ENCODE measurements around the gene CLIC1. TPM values are rescaled to one million over a fixed set of nuclear protein-coding genes. Genes with fewer than 3 reads are reported as not detected.

Gene CLIC1
- total and polyA plus RNA-seq, 2 experiments from 2014 or later = 269 to 296 TPM

DNA sequence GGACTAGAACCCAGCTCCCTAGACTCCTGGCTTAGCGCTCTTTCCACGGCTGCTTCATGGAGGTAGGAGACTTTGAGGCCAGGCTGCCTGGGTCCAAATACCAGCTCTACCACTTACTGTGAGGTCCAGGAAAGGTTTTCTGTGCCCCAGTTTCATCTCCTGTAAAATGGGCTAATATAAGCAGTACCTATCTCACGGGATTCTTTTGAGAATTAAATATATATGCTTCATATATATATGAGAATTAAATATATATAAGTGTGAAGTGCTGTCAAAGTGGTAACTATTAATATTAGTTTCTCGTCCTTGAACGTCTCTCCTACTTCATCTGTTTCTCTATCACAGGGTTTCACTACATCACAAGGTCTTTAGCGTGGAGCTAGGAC lies 45.3 kb downstream of the CLIC1 start:
- ATAC-seq (no peak), DNase-seq (ENCODE audit: low spot score) (no peak)
- no peak overlapping the region for H3K27ac Mint-ChIP-seq
- H3K27me3 Mint-ChIP-seq (ENCODE audit: insufficient read depth, low read depth, poor library complexity) = peaks cover 3% of the 10 kb centered on the region
- no peaks in the 10 kb centered on the region for H3K79me2 ChIP-seq (replicated peaks; ENCODE audit: insufficient read depth)
- H3K9me2 ChIP-seq (ENCODE audit: insufficient read depth) = no peaks in the 10 kb centered on the region
- no peaks in the 10 kb centered on the region; the same call in 2 of the 3 replicates for H3K4me1 Mint-ChIP-seq
- no peak overlapping the region for H3K4me3 ChIP-seq
- TF ChIP-seq POLR2AphosphoS5 (IDR thresholded peaks at IDR 0.05; ENCODE audit: low read depth) (no peak), EZH2phosphoT487 (IDR thresholded peaks at IDR 0.05; ENCODE audit: unreplicated experiment) (no peak), JUNB (IDR thresholded peaks at IDR 0.05; ENCODE audit: unreplicated experiment) (no peak), STAT1 (IDR thresholded peaks at IDR 0.05; ENCODE audit: unreplicated experiment) (no peak), ZNF331 (CRISPR knock-in tag; IDR thresholded peaks at IDR 0.05; ENCODE audit: low read depth) (no peak), EZH2 (IDR thresholded peaks at IDR 0.05; ENCODE audit: low read depth, unreplicated experiment) (no peak), NANOG (IDR thresholded peaks at IDR 0.05; ENCODE audit: borderline replicate concordance) (no peak), CREB1 (CRISPR knock-in tag; IDR thresholded peaks at IDR 0.05; ENCODE audit: low read depth) (no peak), ZNF114 (CRISPR knock-in tag; IDR thresholded peaks at IDR 0.05) (no peak)
- TF ChIP-seq, protein P1, sequence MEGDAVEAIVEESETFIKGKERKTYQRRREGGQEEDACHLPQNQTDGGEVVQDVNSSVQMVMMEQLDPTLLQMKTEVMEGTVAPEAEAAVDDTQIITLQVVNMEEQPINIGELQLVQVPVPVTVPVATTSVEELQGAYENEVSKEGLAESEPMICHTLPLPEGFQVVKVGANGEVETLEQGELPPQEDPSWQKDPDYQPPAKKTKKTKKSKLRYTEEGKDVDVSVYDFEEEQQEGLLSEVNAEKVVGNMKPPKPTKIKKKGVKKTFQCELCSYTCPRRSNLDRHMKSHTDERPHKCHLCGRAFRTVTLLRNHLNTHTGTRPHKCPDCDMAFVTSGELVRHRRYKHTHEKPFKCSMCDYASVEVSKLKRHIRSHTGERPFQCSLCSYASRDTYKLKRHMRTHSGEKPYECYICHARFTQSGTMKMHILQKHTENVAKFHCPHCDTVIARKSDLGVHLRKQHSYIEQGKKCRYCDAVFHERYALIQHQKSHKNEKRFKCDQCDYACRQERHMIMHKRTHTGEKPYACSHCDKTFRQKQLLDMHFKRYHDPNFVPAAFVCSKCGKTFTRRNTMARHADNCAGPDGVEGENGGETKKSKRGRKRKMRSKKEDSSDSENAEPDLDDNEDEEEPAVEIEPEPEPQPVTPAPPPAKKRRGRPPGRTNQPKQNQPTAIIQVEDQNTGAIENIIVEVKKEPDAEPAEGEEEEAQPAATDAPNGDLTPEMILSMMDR (conservative IDR thresholded peaks at IDR 0.05; ENCODE audit: low read depth in 2 of 2) = no peak
- TF ChIP-seq, protein P2, sequence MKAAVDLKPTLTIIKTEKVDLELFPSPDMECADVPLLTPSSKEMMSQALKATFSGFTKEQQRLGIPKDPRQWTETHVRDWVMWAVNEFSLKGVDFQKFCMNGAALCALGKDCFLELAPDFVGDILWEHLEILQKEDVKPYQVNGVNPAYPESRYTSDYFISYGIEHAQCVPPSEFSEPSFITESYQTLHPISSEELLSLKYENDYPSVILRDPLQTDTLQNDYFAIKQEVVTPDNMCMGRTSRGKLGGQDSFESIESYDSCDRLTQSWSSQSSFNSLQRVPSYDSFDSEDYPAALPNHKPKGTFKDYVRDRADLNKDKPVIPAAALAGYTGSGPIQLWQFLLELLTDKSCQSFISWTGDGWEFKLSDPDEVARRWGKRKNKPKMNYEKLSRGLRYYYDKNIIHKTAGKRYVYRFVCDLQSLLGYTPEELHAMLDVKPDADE (IDR thresholded peaks at IDR 0.05) = no peak
- TF ChIP-seq, protein P3, sequence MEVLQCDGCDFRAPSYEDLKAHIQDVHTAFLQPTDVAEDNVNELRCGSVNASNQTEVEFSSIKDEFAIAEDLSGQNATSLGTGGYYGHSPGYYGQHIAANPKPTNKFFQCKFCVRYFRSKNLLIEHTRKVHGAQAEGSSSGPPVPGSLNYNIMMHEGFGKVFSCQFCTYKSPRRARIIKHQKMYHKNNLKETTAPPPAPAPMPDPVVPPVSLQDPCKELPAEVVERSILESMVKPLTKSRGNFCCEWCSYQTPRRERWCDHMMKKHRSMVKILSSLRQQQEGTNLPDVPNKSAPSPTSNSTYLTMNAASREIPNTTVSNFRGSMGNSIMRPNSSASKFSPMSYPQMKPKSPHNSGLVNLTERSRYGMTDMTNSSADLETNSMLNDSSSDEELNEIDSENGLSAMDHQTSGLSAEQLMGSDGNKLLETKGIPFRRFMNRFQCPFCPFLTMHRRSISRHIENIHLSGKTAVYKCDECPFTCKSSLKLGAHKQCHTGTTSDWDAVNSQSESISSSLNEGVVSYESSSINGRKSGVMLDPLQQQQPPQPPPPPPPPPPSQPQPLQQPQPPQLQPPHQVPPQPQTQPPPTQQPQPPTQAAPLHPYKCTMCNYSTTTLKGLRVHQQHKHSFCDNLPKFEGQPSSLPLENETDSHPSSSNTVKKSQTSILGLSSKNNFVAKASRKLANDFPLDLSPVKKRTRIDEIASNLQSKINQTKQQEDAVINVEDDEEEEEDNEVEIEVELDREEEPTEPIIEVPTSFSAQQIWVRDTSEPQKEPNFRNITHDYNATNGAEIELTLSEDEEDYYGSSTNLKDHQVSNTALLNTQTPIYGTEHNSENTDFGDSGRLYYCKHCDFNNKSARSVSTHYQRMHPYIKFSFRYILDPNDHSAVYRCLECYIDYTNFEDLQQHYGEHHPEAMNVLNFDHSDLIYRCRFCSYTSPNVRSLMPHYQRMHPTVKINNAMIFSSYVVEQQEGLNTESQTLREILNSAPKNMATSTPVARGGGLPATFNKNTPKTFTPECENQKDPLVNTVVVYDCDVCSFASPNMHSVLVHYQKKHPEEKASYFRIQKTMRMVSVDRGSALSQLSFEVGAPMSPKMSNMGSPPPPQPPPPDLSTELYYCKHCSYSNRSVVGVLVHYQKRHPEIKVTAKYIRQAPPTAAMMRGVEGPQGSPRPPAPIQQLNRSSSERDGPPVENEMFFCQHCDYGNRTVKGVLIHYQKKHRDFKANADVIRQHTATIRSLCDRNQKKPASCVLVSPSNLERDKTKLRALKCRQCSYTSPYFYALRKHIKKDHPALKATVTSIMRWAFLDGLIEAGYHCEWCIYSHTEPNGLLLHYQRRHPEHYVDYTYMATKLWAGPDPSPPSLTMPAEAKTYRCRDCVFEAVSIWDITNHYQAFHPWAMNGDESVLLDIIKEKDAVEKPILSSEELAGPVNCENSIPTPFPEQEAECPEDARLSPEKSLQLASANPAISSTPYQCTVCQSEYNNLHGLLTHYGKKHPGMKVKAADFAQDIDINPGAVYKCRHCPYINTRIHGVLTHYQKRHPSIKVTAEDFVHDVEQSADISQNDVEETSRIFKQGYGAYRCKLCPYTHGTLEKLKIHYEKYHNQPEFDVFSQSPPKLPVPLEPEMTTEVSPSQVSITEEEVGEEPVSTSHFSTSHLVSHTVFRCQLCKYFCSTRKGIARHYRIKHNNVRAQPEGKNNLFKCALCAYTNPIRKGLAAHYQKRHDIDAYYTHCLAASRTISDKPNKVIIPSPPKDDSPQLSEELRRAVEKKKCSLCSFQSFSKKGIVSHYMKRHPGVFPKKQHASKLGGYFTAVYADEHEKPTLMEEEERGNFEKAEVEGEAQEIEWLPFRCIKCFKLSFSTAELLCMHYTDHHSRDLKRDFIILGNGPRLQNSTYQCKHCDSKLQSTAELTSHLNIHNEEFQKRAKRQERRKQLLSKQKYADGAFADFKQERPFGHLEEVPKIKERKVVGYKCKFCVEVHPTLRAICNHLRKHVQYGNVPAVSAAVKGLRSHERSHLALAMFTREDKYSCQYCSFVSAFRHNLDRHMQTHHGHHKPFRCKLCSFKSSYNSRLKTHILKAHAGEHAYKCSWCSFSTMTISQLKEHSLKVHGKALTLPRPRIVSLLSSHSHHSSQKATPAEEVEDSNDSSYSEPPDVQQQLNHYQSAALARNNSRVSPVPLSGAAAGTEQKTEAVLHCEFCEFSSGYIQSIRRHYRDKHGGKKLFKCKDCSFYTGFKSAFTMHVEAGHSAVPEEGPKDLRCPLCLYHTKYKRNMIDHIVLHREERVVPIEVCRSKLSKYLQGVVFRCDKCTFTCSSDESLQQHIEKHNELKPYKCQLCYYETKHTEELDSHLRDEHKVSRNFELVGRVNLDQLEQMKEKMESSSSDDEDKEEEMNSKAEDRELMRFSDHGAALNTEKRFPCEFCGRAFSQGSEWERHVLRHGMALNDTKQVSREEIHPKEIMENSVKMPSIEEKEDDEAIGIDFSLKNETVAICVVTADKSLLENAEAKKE (CRISPR knock-in tag; IDR thresholded peaks at IDR 0.05) = no peak
- TF ChIP-seq, protein P4, sequence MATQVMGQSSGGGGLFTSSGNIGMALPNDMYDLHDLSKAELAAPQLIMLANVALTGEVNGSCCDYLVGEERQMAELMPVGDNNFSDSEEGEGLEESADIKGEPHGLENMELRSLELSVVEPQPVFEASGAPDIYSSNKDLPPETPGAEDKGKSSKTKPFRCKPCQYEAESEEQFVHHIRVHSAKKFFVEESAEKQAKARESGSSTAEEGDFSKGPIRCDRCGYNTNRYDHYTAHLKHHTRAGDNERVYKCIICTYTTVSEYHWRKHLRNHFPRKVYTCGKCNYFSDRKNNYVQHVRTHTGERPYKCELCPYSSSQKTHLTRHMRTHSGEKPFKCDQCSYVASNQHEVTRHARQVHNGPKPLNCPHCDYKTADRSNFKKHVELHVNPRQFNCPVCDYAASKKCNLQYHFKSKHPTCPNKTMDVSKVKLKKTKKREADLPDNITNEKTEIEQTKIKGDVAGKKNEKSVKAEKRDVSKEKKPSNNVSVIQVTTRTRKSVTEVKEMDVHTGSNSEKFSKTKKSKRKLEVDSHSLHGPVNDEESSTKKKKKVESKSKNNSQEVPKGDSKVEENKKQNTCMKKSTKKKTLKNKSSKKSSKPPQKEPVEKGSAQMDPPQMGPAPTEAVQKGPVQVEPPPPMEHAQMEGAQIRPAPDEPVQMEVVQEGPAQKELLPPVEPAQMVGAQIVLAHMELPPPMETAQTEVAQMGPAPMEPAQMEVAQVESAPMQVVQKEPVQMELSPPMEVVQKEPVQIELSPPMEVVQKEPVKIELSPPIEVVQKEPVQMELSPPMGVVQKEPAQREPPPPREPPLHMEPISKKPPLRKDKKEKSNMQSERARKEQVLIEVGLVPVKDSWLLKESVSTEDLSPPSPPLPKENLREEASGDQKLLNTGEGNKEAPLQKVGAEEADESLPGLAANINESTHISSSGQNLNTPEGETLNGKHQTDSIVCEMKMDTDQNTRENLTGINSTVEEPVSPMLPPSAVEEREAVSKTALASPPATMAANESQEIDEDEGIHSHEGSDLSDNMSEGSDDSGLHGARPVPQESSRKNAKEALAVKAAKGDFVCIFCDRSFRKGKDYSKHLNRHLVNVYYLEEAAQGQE (IDR thresholded peaks at IDR 0.05; ENCODE audit: unreplicated experiment) = no peak
- no peaks in the 10 kb centered on the region for H4K20me1 ChIP-seq (replicated peaks; ENCODE audit: insufficient read depth)
- no peaks in the 10 kb centered on the region for H3K4me1 ChIP-seq (ENCODE audit: insufficient read depth)
- no peaks in the 10 kb centered on the region for H3K9me3 Mint-ChIP-seq
- no peak overlapping the region for H3K4me2 ChIP-seq
- H3K36me3 ChIP-seq (ENCODE audit: insufficient read depth) = peaks cover 6% of the 10 kb centered on the region; the same call in 1 of the 2 replicates
- peaks cover 21% of the 10 kb centered on the region for H3K36me3 Mint-ChIP-seq (ENCODE audit: low read depth)
- no peak overlapping the region for H2AFZ ChIP-seq
- H3K27ac ChIP-seq (ENCODE audit: low read depth) = no peak overlapping the region
- H3K27me3 ChIP-seq (ENCODE audit: insufficient read depth) = no peaks in the 10 kb centered on the region
- H3F3A ChIP-seq (replicated peaks; ENCODE audit: low read depth) = no peaks in the 10 kb centered on the region
- H3K4me3 Mint-ChIP-seq = no peak overlapping the region
